GM18517 (cell line): Measurements from ENCODE around the gene ZFP36L2.

Source experiments
- ATAC-seq: cut with Tn5 transposase; IDR thresholded peaks from one replicate; pipeline ENCODE4 v1.9.1; 2021; ENCODE audit warnings: mild to moderate bottlenecking, moderate library complexity; ENCODE audit not compliant: unreplicated experiment

Gene ZFP36L2, protein sequence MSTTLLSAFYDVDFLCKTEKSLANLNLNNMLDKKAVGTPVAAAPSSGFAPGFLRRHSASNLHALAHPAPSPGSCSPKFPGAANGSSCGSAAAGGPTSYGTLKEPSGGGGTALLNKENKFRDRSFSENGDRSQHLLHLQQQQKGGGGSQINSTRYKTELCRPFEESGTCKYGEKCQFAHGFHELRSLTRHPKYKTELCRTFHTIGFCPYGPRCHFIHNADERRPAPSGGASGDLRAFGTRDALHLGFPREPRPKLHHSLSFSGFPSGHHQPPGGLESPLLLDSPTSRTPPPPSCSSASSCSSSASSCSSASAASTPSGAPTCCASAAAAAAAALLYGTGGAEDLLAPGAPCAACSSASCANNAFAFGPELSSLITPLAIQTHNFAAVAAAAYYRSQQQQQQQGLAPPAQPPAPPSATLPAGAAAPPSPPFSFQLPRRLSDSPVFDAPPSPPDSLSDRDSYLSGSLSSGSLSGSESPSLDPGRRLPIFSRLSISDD

GRCh38 chr2:43226558-43226954, at the start of gene ZFP36L2:
TSS of gene ZFP36L2 (minus strand) at chr2:43226606. CDS start at chr2:43226315, 291 bp downstream.
- peak; percentile 41 for ATAC-seq

DNA sequence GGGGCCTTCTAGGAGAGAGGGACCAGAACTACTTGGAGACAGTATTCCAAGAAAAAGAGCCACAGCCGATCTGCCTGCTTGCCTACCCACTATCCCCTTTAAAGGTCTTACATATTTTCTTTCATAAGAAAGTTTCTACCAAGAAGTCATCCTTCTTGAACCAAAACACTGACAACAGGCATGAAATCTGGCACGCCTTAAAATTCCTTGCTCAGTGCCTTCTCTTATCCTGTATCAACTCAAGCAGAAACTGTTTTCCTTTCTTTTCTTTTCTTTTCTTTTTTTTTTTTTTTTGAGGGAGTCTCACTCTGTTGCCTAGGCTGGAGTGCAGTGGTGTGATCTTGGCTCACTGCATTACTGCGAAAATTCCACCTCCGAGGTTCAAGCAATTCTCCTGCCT, 48.3 kb upstream of the ZFP36L2 start:
- ATAC-seq = no peak

- ATAC-seq = no peak
Measured at GRCh38 chr2:43274055-43274454, 47.6 kb upstream of the ZFP36L2 start.

DNA sequence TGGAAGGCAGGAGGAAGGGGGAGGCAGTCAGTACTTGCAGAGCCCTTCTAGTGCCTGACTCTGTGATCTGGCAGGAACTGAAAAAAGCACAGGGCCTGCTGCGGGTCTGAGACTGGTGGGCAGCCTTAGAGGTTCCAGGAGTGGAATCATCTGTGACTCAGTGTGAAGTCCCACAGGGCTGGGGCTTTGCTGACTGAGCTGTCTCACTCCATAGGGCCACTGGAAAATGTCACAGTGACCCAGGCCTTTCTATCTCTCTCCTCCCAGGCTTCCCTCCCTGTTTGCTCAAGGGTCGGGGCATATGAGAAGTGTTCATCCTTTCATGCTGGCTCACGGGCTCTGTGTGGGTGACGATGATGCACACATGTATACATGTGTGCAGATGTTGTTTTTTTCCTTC, 47.1 kb upstream of the ZFP36L2 start:
- no peak for ATAC-seq

DNA sequence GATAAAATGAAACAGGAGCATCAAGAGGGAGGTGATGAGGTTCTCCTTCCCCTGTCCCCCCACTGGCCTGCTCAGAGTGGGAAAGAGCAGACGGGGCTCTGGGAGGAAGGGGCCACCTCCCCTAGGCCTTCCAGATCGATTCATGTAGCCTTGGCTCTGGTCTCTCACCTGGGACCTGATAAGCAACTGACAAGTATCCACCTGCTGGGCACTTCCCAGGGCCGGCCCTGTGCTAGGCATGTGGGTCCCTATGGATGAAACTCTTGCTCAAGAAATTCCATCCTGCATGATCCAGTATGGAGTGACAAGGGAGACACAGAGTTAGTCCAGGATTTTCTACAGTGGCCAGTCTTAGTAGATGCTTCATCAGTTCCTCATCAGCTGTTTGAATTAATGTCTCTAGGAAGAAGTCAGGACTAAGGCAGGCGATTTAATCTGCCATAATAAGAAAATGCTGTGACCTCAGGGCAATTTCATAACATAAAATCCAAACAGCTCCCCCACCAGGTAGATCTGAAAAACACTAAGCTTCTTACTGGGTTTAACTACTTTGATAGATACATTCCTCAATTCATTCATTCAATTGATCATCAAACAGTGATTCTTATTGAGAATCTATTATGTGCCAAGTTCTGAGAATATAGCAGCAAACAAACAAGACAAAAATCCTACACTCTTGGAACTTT, 44.7 kb upstream of the ZFP36L2 start:
- no peak for ATAC-seq

DNA sequence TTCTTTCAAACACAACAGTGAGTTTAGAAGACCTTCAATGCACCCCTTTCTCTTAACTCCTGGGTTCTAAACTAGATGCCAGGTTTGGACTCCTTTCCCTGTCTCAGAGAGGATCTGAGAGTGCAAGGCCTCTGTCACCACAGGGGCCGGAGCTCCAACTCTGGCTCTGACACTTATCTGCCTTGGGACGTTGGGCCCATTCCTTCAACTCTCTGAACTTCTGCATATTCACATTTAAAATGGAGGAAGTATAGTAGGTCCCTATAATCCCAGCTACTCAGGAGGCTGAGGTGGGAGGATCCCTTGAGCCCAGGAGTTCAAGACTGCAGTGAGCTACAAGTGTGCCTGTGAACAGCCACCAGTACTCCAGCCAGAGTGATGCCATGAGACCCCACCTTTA, 44.1 kb upstream of the ZFP36L2 start:
- no peak for ATAC-seq

GRCh38 chr2:43269706-43270105, 43.3 kb upstream of the ZFP36L2 start:
- ATAC-seq = no peak

DNA sequence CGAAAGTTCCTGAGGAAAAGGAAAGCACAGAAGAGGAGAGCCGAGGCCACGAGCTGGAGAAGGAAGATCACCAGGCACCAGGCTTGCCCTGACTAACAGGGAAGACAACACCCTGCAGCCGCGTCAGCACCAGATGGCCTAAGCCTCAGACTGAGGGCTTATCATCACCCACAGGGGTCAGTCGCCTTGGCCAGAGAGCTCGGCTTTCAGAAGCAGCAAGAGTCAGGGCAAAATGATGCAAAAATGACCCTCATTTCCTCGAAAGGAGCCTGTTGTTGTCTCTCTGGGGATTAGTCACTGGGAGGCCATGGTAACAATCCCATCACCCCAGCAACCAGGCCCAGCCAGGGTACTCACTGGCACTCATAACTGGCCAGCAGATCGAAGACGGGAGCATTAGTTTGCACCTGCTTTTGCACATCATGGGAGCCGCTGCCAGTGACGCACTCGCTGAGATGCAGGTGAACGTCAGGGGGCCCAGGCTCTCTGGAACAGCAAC, 42.7 kb upstream of the ZFP36L2 start:
- no peak for ATAC-seq

- no peak for ATAC-seq
Measured at GRCh38 chr2:43268066-43268953, 41.9 kb upstream of the ZFP36L2 start.

DNA sequence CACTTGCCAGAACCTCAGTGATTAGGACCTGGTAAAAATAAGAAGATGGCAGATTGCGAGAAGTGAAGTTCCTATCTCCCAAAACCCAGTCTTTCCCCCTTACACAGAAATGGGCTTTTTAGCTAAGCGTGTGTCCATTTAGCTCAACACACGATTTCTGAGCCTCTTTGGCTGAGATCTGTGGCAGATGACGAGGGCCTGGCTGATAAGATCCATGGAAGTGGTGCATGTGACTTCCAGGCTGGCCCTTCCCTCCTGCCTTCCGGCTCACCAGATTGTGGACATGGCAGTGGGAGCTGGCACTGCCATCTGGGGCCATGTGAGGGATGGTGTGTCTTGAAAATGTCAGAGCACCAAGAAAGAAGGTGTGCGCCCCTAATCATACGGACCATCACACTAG, 41.0 kb upstream of the ZFP36L2 start:
- no peak for ATAC-seq

DNA sequence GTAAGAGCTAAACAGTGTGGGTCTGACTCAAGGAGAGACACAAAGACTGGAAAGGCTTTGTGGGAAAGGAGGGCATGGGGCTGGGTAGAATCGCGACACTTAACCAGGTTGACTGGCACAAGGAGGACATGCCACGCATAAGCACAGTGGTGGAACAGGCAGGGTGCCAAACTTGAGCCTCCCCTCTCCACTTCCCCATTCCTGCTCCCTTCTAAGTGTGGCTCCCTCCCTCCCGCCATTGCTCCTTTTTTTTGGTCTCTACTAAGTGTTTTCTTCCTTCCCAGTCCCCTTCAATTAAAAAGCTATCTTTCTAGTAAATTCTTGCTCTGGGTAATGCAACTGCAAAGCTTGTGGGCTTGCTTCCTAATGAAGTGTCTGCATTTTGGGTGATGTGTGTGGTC, 40.3 kb upstream of the ZFP36L2 start:
- no peak for ATAC-seq

GRCh38 chr2:43265421-43265820, 39.0 kb upstream of the ZFP36L2 start:
- ATAC-seq = no peak

DNA sequence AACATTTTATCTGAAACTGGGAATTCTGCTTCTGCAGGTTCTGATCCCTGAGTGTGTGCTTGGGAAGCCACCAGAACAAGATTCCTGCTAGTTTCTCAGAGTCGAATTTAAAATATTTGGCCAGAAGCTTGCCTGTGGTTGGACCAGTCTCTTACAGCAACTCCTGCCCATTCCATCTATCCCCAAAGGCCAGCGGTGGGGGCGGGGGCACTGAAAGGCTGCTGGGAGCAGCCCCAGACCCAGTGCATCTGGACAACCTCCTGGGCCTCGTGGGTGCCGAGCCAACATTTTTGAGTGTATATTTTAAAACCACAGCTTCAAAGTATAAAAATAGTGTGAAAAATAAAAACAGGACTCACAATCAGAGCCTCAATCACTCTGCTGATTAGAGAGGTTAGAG, 38.6 kb upstream of the ZFP36L2 start:
- no peak for ATAC-seq

DNA sequence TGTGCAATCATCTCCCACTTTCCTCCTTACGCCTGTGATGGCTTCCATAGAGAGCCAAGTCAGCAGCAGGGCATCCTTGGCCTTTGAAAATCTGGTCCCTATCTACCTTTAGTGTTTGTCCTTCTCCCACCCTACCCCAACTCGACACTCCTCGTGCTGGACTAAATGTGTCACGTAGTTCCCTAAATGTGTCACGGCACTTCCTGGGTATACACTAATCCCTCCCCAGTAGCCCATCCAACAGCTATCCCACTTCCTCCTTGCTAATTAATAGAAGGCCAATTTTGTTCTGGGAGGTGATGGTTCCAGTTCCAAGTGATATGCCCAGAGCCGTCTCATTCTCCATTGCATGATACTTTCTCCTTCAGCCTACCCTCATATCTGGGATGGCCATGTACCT, 36.5 kb upstream of the ZFP36L2 start:
- no peak for ATAC-seq

GRCh38 chr2:43262239-43262638, 35.8 kb upstream of the ZFP36L2 start:
- no peak for ATAC-seq

GRCh38 chr2:43259512-43259911, 33.1 kb upstream of the ZFP36L2 start:
- ATAC-seq = no peak

DNA sequence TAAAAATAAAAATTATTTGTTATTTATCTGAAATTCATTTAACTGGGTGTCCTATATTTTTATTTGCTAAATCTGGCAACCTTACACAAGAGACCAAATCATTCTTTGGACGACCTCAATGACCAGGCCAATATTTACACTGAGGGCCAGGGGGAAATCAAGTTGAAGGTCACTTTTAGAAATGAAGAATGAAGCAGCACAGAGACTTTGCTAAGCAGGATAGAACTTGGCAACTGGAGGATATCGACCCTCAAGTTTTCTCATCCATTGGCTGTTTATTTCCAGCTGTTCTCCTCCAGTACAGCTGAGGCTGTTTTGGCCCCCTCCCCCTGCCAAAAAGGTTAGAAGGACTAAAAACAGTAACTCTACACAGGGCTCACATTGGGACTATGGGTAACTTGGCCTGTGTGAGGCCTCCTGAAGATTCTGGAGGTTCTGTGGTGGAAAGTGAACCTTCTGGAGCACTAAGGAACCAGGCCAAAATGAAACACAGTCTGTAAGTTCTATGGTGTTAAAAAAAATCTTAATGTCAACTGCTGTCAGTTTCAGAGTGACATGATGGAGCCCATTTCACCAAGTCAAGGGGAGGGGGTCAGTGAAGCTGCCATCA, 32.2 kb upstream of the ZFP36L2 start:
- ATAC-seq = no peak

GRCh38 chr2:43255296-43255910, 29.0 kb upstream of the ZFP36L2 start:
- ATAC-seq = no peak

- no peak for ATAC-seq
Measured at GRCh38 chr2:43254331-43254730, 27.9 kb upstream of the ZFP36L2 start.

GRCh38 chr2:43251171-43251731, 24.8 kb upstream of the ZFP36L2 start:
- no peak for ATAC-seq
